SK-N-SH treated with all-trans-retinoic acid at 6 μM for 48 hours (cell line): ENCODE measurements around the gene ZNF595.

Source experiments
- ATAC-seq: fragments of 200-7000 bp; cut with Tn5 transposase; 3 replicates; pipeline ENCODE4 v1.9.1; 2020; ENCODE audit warnings: mild to moderate bottlenecking, moderate library complexity
- ARNTL ChIP-seq: fragments of 450-650 bp; formaldehyde crosslinking; IDR thresholded peaks from 2 replicates; pipeline ENCODE4 v1.5.0; 2020; ENCODE audit warnings: low read depth, mild to moderate bottlenecking, moderate library complexity, borderline replicate concordance
- BACH2 ChIP-seq: fragments of 250-450 bp; sonication (Bioruptor Pico); IDR thresholded peaks from 2 replicates; pipeline ENCODE4 v1.9.0; 2021; ENCODE audit warnings: mild to moderate bottlenecking, borderline replicate concordance
- CSDC2 ChIP-seq: fragments of 250-450 bp; sonication (Bioruptor Pico); IDR thresholded peaks from 2 replicates; pipeline ENCODE4 v1.5.0; 2020; ENCODE audit warnings: mild to moderate bottlenecking, moderate library complexity
- ESRRG ChIP-seq: fragments of 250-450 bp; sonication (Bioruptor Pico); IDR thresholded peaks from 2 replicates; pipeline ENCODE4 v1.6.1; 2021; ENCODE audit warnings: mild to moderate bottlenecking
- ISL1 ChIP-seq: fragments of 250-450 bp; sonication (Bioruptor Pico); IDR thresholded peaks from 2 replicates; pipeline ENCODE4 v2.1.2; 2022; ENCODE audit warnings: mild to moderate bottlenecking, moderate library complexity
- OSR1 ChIP-seq: fragments of 250-450 bp; sonication (Bioruptor Pico); IDR thresholded peaks from 2 replicates; pipeline ENCODE4 v1.8.0; 2022; ENCODE audit warnings: moderate library complexity, mild to moderate bottlenecking, inconsistent platforms
- PPARA ChIP-seq: fragments of 250-450 bp; sonication (Bioruptor Pico); IDR thresholded peaks from 2 replicates; pipeline ENCODE4 v1.5.0; 2020; ENCODE audit warnings: mild to moderate bottlenecking, borderline replicate concordance
- RARB ChIP-seq: fragments of 250-450 bp; sonication (Bioruptor Pico); IDR thresholded peaks from 2 replicates; pipeline ENCODE4 v1.8.0; 2021; ENCODE audit warnings: mild to moderate bottlenecking, moderate library complexity
- SNAI2 ChIP-seq: fragments of 250-450 bp; sonication (Bioruptor Pico); IDR thresholded peaks from 2 replicates; pipeline ENCODE4 v1.5.0; 2020; ENCODE audit warnings: mild to moderate bottlenecking, moderate library complexity
- TCF4 ChIP-seq: fragments of 250-450 bp; sonication (Bioruptor Pico); IDR thresholded peaks from 2 replicates; pipeline ENCODE4 v1.8.0; 2021; ENCODE audit warnings: mild to moderate bottlenecking, moderate library complexity, borderline replicate concordance
- TOX ChIP-seq: fragments of 250-450 bp; sonication (Bioruptor Pico); IDR thresholded peaks from 2 replicates; pipeline ENCODE4 v1.8.0; 2021; ENCODE audit warnings: mild to moderate bottlenecking, moderate library complexity, borderline replicate concordance
- ZC3H10 ChIP-seq: fragments of 250-450 bp; sonication (Bioruptor Pico); IDR thresholded peaks from 2 replicates; pipeline ENCODE4 v1.5.1; 2021; ENCODE audit warnings: mild to moderate bottlenecking, moderate library complexity
- ZFP30 ChIP-seq: fragments of 450-650 bp; formaldehyde crosslinking; IDR thresholded peaks from 2 replicates; pipeline ENCODE4 v1.5.0; 2022; ENCODE audit warnings: mild to moderate bottlenecking, moderate library complexity
- ZNF565 ChIP-seq: fragments of 450-650 bp; formaldehyde crosslinking; conservative IDR thresholded peaks from 2 replicates; pipeline ENCODE4 v1.5.0; 2020; ENCODE audit warnings: low read depth, mild to moderate bottlenecking, moderate library complexity
- ZNF70 ChIP-seq: fragments of 450-650 bp; formaldehyde crosslinking; IDR thresholded peaks from 2 replicates; pipeline ENCODE4 v1.5.0; 2020; ENCODE audit warnings: mild to moderate bottlenecking, moderate library complexity
- ZNF8 ChIP-seq: fragments of 450-650 bp; formaldehyde crosslinking; IDR thresholded peaks from 2 replicates; pipeline ENCODE4 v1.5.0; 2020; ENCODE audit warnings: mild to moderate bottlenecking, moderate library complexity
- TF ChIP-seq, protein P1 (sequence below): fragments of 250-450 bp; sonication (Bioruptor Pico); IDR thresholded peaks from 2 replicates; pipeline ENCODE4 v1.5.0; 2020; ENCODE audit warnings: mild to moderate bottlenecking, moderate library complexity
- TF ChIP-seq, protein P2 (sequence below): fragments of 250-450 bp; sonication (Bioruptor Pico); IDR thresholded peaks from 2 replicates; pipeline ENCODE4 v1.8.0; 2020; ENCODE audit warnings: mild to moderate bottlenecking, moderate library complexity, borderline replicate concordance
- TF ChIP-seq, protein P3 (sequence below): fragments of 250-450 bp; sonication (Bioruptor Pico); IDR thresholded peaks from 2 replicates; pipeline ENCODE4 v1.5.1; 2020; ENCODE audit warnings: low read depth, mild to moderate bottlenecking, moderate library complexity
- TF ChIP-seq, protein P4 (sequence below): fragments of 250-450 bp; sonication (Bioruptor Pico); IDR thresholded peaks from 2 replicates; pipeline ENCODE4 v1.8.0; 2021; ENCODE audit warnings: low read depth, mild to moderate bottlenecking, moderate library complexity, borderline replicate concordance

The ZNF595 gene

DNA sequence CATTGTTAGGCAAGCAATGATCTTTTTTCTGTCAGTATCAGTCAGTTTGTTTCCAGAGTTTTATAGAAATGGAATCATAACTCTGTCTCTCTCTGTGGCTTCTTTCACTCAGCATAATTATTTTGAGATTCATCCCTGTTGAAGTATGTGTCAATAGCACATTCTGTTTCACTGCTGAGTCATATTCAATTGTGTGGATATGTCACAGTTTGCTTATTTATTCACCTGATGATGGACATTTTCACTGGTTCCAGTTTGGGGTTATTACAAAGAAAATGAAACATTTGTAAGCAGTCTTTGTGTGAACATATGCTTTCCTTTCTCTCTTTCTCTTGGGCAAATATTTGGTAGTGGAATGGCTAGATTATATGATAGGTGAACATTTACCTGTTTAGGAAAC, 61.0 kb downstream of the ZNF595 start:
- no peak for ATAC-seq
- no peak for TF ChIP-seq ISL1 (CRISPR knock-in tag)
- no peak for TF ChIP-seq SNAI2
- no peak for TF ChIP-seq ARNTL (CRISPR knock-in tag)
- no peak for TF ChIP-seq CSDC2
- TF ChIP-seq, protein P1, sequence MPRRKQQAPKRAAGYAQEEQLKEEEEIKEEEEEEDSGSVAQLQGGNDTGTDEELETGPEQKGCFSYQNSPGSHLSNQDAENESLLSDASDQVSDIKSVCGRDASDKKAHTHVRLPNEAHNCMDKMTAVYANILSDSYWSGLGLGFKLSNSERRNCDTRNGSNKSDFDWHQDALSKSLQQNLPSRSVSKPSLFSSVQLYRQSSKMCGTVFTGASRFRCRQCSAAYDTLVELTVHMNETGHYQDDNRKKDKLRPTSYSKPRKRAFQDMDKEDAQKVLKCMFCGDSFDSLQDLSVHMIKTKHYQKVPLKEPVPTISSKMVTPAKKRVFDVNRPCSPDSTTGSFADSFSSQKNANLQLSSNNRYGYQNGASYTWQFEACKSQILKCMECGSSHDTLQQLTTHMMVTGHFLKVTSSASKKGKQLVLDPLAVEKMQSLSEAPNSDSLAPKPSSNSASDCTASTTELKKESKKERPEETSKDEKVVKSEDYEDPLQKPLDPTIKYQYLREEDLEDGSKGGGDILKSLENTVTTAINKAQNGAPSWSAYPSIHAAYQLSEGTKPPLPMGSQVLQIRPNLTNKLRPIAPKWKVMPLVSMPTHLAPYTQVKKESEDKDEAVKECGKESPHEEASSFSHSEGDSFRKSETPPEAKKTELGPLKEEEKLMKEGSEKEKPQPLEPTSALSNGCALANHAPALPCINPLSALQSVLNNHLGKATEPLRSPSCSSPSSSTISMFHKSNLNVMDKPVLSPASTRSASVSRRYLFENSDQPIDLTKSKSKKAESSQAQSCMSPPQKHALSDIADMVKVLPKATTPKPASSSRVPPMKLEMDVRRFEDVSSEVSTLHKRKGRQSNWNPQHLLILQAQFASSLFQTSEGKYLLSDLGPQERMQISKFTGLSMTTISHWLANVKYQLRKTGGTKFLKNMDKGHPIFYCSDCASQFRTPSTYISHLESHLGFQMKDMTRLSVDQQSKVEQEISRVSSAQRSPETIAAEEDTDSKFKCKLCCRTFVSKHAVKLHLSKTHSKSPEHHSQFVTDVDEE = no peak
- TF ChIP-seq ZNF565 (CRISPR knock-in tag) = no peak

DNA sequence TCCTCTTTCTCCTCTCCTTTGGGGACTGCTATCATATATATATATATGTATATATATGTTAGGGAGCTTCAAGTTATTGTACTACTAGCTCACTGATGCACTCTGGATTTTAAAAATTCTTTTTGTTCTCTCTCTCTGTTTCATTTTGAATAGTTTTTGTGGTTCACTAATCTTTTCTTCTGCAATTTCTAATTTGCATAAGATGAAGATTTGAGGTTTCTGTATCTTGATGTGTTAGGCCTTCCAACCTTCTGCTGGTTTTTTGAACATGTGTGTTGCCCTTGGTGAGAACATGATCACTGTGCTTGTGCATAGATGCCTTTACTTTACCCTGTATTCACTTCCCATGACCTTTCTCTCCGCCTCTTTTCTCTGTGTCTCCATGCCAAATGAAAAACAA, 63.4 kb downstream of the ZNF595 start:
- TF ChIP-seq TCF4 (no peak), ZC3H10 (CRISPR knock-in tag) (no peak), RARB (CRISPR knock-in tag) (no peak), CSDC2 (no peak), ESRRG (CRISPR knock-in tag) (no peak), OSR1 (no peak), TOX (CRISPR knock-in tag) (no peak), ISL1 (CRISPR knock-in tag) (no peak), ZNF70 (CRISPR knock-in tag) (no peak), PPARA (CRISPR knock-in tag) (no peak), ZFP30 (CRISPR knock-in tag) (no peak)
- TF ChIP-seq, protein P2, sequence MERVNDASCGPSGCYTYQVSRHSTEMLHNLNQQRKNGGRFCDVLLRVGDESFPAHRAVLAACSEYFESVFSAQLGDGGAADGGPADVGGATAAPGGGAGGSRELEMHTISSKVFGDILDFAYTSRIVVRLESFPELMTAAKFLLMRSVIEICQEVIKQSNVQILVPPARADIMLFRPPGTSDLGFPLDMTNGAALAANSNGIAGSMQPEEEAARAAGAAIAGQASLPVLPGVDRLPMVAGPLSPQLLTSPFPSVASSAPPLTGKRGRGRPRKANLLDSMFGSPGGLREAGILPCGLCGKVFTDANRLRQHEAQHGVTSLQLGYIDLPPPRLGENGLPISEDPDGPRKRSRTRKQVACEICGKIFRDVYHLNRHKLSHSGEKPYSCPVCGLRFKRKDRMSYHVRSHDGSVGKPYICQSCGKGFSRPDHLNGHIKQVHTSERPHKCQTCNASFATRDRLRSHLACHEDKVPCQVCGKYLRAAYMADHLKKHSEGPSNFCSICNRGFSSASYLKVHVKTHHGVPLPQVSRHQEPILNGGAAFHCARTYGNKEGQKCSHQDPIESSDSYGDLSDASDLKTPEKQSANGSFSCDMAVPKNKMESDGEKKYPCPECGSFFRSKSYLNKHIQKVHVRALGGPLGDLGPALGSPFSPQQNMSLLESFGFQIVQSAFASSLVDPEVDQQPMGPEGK (CRISPR knock-in tag) = no peak
- TF ChIP-seq, protein P1 = no peak

DNA sequence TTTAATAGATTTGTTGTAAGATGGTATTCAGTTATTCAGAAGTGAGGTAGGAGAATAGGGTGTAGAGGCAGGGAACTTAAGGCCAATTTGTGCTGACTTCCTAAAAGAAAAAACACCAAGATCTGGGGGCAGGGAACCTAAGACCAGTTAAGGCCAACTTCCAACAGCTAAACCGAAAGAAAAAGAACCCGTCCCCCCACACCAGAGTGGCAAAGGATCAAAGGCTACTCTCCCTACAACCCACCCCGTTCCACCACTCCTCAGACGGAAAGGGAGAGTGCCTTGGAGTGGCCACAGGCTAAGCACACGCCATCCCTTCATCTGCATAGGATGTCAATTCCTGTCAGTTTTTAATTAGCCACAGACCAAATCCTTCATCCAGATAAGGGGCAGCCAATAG, 67.5 kb downstream of the ZNF595 start:
- no peak for ATAC-seq

More for the DNA sequence above, 63.4 kb downstream of the ZNF595 start:
- no peak for ATAC-seq

More for the DNA sequence above, 67.5 kb downstream of the ZNF595 start:
- TF ChIP-seq BACH2 (CRISPR knock-in tag) (no peak), ZNF8 (CRISPR knock-in tag) (no peak), ZFP30 (CRISPR knock-in tag) (no peak), ZNF70 (CRISPR knock-in tag) (no peak), TOX (CRISPR knock-in tag) (no peak), CSDC2 (no peak), ZNF565 (CRISPR knock-in tag) (no peak), ESRRG (CRISPR knock-in tag) (no peak), SNAI2 (no peak), ISL1 (CRISPR knock-in tag) (no peak), ARNTL (CRISPR knock-in tag) (no peak), OSR1 (no peak)
- TF ChIP-seq, protein P3, sequence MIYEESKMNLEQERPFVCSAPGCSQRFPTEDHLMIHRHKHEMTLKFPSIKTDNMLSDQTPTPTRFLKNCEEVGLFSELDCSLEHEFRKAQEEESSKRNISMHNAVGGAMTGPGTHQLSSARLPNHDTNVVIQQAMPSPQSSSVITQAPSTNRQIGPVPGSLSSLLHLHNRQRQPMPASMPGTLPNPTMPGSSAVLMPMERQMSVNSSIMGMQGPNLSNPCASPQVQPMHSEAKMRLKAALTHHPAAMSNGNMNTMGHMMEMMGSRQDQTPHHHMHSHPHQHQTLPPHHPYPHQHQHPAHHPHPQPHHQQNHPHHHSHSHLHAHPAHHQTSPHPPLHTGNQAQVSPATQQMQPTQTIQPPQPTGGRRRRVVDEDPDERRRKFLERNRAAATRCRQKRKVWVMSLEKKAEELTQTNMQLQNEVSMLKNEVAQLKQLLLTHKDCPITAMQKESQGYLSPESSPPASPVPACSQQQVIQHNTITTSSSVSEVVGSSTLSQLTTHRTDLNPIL (CRISPR knock-in tag) = no peak
- TF ChIP-seq, protein P4, sequence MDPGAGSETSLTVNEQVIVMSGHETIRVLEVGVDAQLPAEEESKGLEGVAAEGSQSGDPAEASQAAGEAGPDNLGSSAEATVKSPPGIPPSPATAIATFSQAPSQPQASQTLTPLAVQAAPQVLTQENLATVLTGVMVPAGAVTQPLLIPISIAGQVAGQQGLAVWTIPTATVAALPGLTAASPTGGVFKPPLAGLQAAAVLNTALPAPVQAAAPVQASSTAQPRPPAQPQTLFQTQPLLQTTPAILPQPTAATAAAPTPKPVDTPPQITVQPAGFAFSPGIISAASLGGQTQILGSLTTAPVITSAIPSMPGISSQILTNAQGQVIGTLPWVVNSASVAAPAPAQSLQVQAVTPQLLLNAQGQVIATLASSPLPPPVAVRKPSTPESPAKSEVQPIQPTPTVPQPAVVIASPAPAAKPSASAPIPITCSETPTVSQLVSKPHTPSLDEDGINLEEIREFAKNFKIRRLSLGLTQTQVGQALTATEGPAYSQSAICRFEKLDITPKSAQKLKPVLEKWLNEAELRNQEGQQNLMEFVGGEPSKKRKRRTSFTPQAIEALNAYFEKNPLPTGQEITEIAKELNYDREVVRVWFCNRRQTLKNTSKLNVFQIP (CRISPR knock-in tag) = no peak
- TF ChIP-seq, protein P1 = no peak
